A549 (cell line): ENCODE data around the gene GPRC5D.

Source experiments
- EP300 ChIP-seq, 2 experiments: fragments of >200 bp; sonication (Bioruptor Twin); formaldehyde crosslinking; IDR thresholded peaks; 2 replicates in 1 of 2; 3 replicates in 1 of 2; pipeline ENCODE4 v1.6.1; 2016 to 2017
- FOSB ChIP-seq: fragments of 250-450 bp; sonication (Bioruptor Pico); IDR thresholded peaks from 2 replicates; pipeline ENCODE4 v1.5.0; 2020; ENCODE audit warnings: mild to moderate bottlenecking, moderate library complexity
- HDAC2 ChIP-seq: fragments of 200-600 bp; sonication (generic); IDR thresholded peaks from 2 replicates; pipeline ENCODE4 v1.6.1; 2016
- PBX3 ChIP-seq: IDR thresholded peaks from 2 replicates; pipeline ENCODE4 v1.6.1; 2012
- POLR2A ChIP-seq: IDR thresholded peaks from 2 replicates; pipeline ENCODE4 v1.6.1; 2012; ENCODE audit warnings: mild to moderate bottlenecking, low read length
- RNF2 ChIP-seq: fragments of 200-600 bp; sonication (generic); IDR thresholded peaks from 2 replicates; pipeline ENCODE4 v1.6.1; 2016; ENCODE audit warnings: low read depth, mild to moderate bottlenecking, antibody characterized with exemption, moderate library complexity, borderline replicate concordance
- TP53 ChIP-seq: fragments of 250-450 bp; sonication (Bioruptor Pico); IDR thresholded peaks from 2 replicates; pipeline ENCODE4 v1.5.0; 2021; ENCODE audit warnings: mild to moderate bottlenecking, moderate library complexity
- TF ChIP-seq, protein P1 (sequence below): fragments of >200 bp; sonication (Bioruptor Twin); formaldehyde crosslinking; IDR thresholded peaks from 3 replicates; pipeline ENCODE4 v1.5.1; 2016
- TF ChIP-seq, protein P2 (sequence below): IDR thresholded peaks from 2 replicates; pipeline ENCODE4 v1.6.1; 2012

DNA sequence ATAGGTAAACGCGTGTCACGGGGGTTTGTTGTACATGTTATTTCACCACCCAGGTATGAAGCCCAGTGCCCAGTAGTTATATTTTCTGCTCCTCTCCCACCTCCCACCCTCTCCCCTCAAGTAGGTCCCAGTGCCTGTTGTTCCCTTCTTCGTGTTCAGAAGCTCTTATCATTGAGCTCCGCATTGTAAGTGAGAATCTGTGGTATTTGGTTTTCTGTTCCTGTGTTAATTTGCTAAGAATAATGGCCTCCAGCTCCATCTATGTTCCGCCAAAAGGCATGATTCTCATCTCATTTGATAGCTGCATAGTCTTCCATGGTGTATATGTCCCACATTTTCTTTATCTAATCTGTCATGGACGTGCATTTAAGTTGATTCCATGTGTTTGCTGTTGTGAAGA lies 6.9 kb upstream of the GPRC5D start:
- TF ChIP-seq, protein P1, sequence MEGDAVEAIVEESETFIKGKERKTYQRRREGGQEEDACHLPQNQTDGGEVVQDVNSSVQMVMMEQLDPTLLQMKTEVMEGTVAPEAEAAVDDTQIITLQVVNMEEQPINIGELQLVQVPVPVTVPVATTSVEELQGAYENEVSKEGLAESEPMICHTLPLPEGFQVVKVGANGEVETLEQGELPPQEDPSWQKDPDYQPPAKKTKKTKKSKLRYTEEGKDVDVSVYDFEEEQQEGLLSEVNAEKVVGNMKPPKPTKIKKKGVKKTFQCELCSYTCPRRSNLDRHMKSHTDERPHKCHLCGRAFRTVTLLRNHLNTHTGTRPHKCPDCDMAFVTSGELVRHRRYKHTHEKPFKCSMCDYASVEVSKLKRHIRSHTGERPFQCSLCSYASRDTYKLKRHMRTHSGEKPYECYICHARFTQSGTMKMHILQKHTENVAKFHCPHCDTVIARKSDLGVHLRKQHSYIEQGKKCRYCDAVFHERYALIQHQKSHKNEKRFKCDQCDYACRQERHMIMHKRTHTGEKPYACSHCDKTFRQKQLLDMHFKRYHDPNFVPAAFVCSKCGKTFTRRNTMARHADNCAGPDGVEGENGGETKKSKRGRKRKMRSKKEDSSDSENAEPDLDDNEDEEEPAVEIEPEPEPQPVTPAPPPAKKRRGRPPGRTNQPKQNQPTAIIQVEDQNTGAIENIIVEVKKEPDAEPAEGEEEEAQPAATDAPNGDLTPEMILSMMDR: no peak
- TF ChIP-seq, protein P2, sequence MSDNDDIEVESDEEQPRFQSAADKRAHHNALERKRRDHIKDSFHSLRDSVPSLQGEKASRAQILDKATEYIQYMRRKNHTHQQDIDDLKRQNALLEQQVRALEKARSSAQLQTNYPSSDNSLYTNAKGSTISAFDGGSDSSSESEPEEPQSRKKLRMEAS: no peak
- TF ChIP-seq TP53 (CRISPR knock-in tag): no peak
- no peak for TF ChIP-seq EP300 (IDR thresholded peaks at IDR 0.05)
- TF ChIP-seq RNF2: no peak
- TF ChIP-seq PBX3: no peak
- no peak for TF ChIP-seq HDAC2
- no peak for TF ChIP-seq FOSB
- TF ChIP-seq POLR2A: no peak
